Peyer's patch (tissue), 4 donors: ENCODE measurements around the gene BCR.

Source experiments
- POLR2A ChIP-seq, 2 donors: fragments of 450-650 bp; IDR thresholded peaks; one replicate each; pipeline ENCODE4 v1.5.1; 2017; ENCODE audit warnings: antibody characterized with exemption in 2 of 2, mild to moderate bottlenecking in 2 of 2, moderate library complexity in 2 of 2
- TF ChIP-seq, protein P1 (sequence below), 6 experiments: fragments of 450-650 bp in 4 of 6; fragments of 200-600 bp in 2 of 6; sonication (generic) in 1 of 6; IDR thresholded peaks; one replicate each; pipeline ENCODE4 v1.5.1; 2017 to 2019; ENCODE audit warnings: antibody characterized with exemption in 6 of 6, mild to moderate bottlenecking in 3 of 6, moderate library complexity in 1 of 6

DNA sequence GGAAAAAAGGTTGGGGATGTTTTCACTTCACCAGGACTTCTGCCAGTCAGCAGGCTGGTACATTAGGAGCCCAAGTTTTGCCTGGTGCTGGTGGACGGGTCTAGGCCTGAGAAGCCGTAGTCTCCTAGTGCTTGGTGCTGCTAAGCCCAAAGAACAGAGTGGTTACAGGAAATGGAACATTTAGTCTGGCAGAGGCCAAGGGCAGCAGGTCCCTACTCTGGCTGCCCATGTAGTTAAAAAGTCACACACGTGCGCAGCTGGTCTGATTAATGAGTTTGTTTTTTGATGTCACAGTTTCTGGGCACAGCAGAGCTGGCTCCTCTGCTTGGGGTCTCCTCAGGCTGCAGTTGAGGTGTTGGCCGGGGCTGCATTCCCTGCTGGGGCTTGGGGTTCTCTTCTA lies 20.6 kb downstream of the BCR start:
- TF ChIP-seq, protein P1, sequence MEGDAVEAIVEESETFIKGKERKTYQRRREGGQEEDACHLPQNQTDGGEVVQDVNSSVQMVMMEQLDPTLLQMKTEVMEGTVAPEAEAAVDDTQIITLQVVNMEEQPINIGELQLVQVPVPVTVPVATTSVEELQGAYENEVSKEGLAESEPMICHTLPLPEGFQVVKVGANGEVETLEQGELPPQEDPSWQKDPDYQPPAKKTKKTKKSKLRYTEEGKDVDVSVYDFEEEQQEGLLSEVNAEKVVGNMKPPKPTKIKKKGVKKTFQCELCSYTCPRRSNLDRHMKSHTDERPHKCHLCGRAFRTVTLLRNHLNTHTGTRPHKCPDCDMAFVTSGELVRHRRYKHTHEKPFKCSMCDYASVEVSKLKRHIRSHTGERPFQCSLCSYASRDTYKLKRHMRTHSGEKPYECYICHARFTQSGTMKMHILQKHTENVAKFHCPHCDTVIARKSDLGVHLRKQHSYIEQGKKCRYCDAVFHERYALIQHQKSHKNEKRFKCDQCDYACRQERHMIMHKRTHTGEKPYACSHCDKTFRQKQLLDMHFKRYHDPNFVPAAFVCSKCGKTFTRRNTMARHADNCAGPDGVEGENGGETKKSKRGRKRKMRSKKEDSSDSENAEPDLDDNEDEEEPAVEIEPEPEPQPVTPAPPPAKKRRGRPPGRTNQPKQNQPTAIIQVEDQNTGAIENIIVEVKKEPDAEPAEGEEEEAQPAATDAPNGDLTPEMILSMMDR (IDR thresholded peaks at IDR 0.05), result no peak
- no peak for TF ChIP-seq POLR2A (IDR thresholded peaks at IDR 0.05)
